Body of pancreas (tissue), 4 donors: ENCODE results near the gene MRLN.

ENCODE experiments used
- POLR2A ChIP-seq, 3 donors: fragments of 450-650 bp; IDR thresholded peaks; one replicate each; pipeline ENCODE4 v1.6.1; 2016; ENCODE audit warnings: antibody characterized with exemption in 3 of 3, mild to moderate bottlenecking in 2 of 3
- TF ChIP-seq, protein P1 (sequence below), 7 experiments: fragments of 450-650 bp in 4 of 7; fragments of 200-600 bp in 3 of 7; sonication (generic) in 3 of 7; IDR thresholded peaks; one replicate each; pipeline ENCODE4 v1.5.1; 2016 to 2019; ENCODE audit warnings: antibody characterized with exemption in 7 of 7

DNA sequence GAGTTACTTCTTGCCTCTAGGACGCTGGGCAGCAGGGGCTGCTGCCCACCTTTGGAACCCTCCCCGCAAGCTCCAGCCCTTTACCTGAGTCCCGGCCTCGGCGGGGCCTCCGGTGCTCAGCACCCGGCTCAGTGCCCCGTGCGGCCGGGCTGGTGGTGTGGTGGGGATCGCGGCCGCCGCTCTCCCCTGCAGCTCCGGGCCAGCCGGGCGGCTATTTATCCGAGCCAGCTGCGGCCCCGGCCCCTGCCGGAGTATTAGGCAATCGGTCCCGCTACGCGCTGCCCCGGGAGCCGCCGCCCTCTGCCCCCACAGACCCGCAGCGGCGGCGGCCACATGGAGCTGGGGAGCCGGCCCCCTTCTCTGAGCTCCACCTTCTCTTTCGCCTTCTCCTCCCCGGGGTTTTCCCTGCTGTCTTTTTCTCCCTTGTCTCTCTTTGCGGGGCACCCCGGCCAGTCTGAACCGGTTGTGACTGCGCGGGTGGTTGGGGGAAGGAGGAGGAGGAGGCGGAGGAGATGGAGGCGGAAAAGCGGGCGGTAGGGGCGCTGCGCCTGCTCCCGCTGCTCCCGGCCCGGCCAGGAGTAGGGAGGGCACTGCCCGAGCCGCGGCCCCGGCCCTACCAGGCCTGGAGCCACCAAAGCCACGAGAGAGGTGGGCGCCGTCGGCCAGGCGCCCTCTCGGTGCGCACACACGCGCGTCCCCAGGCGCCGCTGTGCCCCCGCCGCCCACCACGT, 43.7 kb downstream of the MRLN start, which contains the start of gene SLC16A9:
- TF ChIP-seq, protein P1, sequence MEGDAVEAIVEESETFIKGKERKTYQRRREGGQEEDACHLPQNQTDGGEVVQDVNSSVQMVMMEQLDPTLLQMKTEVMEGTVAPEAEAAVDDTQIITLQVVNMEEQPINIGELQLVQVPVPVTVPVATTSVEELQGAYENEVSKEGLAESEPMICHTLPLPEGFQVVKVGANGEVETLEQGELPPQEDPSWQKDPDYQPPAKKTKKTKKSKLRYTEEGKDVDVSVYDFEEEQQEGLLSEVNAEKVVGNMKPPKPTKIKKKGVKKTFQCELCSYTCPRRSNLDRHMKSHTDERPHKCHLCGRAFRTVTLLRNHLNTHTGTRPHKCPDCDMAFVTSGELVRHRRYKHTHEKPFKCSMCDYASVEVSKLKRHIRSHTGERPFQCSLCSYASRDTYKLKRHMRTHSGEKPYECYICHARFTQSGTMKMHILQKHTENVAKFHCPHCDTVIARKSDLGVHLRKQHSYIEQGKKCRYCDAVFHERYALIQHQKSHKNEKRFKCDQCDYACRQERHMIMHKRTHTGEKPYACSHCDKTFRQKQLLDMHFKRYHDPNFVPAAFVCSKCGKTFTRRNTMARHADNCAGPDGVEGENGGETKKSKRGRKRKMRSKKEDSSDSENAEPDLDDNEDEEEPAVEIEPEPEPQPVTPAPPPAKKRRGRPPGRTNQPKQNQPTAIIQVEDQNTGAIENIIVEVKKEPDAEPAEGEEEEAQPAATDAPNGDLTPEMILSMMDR (IDR thresholded peaks at IDR 0.05) = peak in 6 of 7 experiments; percentile 26 to 48 (median 42)
- peak in 2 of 3 donors; percentile 39 to 43 for TF ChIP-seq POLR2A (IDR thresholded peaks at IDR 0.05)
